ENCODE measurements around the gene MS4A18. TPM values are rescaled to one million over a fixed set of nuclear protein-coding genes. Genes with fewer than 3 reads are reported as not detected.

The MS4A18 gene
- total RNA-seq, 1 experiment from 2014 or later: not detected

GRCh38 chr11:60774726-60775125 is 50.2 kb downstream of the MS4A18 start:
- H2AFZ ChIP-seq (ENCODE audit: low read depth, low read length, poor library complexity, severe bottlenecking): no peak overlapping the region
- BruUV-seq (replicated peaks): no TSS peak
- CTCF ChIA-PET: interaction anchor here (0.8 to 2.7 kb wide), 10 partner anchors 8 to 561 kb away, joined by 3 to 31 read pairs (median 6); partner anchors contain the start of genes MS4A10 and MS4A15

More at GRCh38 chr11:60774726-60775125, 50.2 kb downstream of the MS4A18 start:
- no peaks in the 10 kb centered on the region for H4K20me1 ChIP-seq (ENCODE audit: insufficient read depth)
- H3K4me3 ChIP-seq (replicated peaks in 1 of 2; ENCODE audit: low read depth in 1 of 2, low read length in 2 of 2): no peak overlapping the region
- intact Hi-C loops (cut with micrococcal nuclease): loop anchor here (1.0 to 10.0 kb wide), 5 partner anchors 57 to 610 kb away; no protein-coding TSS in a partner anchor
- peaks cover 0 to 19% of the 10 kb centered on the region in 2 experiments; a peak in 3 of 4 replicates for H3K4me1 ChIP-seq (ENCODE audit: control insufficient read depth in 1 of 2, insufficient read depth in 2 of 2, low read length in 2 of 2)
- no peak overlapping the region for H3K9ac ChIP-seq (ENCODE audit: low read length)
- H3K9me3 ChIP-seq (ENCODE audit: control insufficient read depth in 1 of 2, insufficient read depth in 1 of 2, low read depth in 1 of 2, low read length in 2 of 2): no peaks in the 10 kb centered on the region
- ChIA-PET RAD21 (ENCODE audit: low non-redundant PET in 1 of 2, low total read pairs in 2 of 2, uncharacterized antibody in 2 of 2, unreplicated experiment in 2 of 2) (interaction anchor here (1.0 to 1.1 kb wide), 2 partner anchors 113 kb away, joined by 4 to 6 read pairs; no protein-coding TSS in a partner anchor), POLR2A (interaction anchor here (1.1 kb wide), 1 partner anchor 113 kb away, joined by 3 read pairs; no protein-coding TSS in a partner anchor)
- no peaks in the 10 kb centered on the region for H3K9me2 ChIP-seq (ENCODE audit: insufficient read depth)
- H3K36me3 ChIP-seq (ENCODE audit: control insufficient read depth in 1 of 2, insufficient read depth in 2 of 2, low read length in 2 of 2): no peaks in the 10 kb centered on the region
- H3K27me3 ChIP-seq (ENCODE audit: insufficient read depth, low read length): no peaks in the 10 kb centered on the region
- no peak overlapping the region for H3K27ac ChIP-seq (ENCODE audit: low read depth, low read length)
- no peak for ATAC-seq
- TF ChIP-seq ELF1 (IDR thresholded peaks at IDR 0.05; ENCODE audit: borderline replicate concordance, low read depth) (no peak), EZH2phosphoT487 (IDR thresholded peaks at IDR 0.05; ENCODE audit: borderline replicate concordance) (no peak), SRF (IDR thresholded peaks at IDR 0.05; ENCODE audit: low read depth) (no peak), EZH2 (IDR thresholded peaks at IDR 0.05) (no peak), CEBPB (IDR thresholded peaks at IDR 0.05; ENCODE audit: low read depth) (no peak), TCF7L2 (IDR thresholded peaks at IDR 0.05; ENCODE audit: borderline replicate concordance, extremely low read depth, insufficient read depth, insufficient read length) (no peak), POLR2AphosphoS5 (IDR thresholded peaks at IDR 0.05; ENCODE audit: low read depth, low read length) (no peak)
- TF ChIP-seq, protein P1, sequence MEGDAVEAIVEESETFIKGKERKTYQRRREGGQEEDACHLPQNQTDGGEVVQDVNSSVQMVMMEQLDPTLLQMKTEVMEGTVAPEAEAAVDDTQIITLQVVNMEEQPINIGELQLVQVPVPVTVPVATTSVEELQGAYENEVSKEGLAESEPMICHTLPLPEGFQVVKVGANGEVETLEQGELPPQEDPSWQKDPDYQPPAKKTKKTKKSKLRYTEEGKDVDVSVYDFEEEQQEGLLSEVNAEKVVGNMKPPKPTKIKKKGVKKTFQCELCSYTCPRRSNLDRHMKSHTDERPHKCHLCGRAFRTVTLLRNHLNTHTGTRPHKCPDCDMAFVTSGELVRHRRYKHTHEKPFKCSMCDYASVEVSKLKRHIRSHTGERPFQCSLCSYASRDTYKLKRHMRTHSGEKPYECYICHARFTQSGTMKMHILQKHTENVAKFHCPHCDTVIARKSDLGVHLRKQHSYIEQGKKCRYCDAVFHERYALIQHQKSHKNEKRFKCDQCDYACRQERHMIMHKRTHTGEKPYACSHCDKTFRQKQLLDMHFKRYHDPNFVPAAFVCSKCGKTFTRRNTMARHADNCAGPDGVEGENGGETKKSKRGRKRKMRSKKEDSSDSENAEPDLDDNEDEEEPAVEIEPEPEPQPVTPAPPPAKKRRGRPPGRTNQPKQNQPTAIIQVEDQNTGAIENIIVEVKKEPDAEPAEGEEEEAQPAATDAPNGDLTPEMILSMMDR (IDR thresholded peaks at IDR 0.05 in 2 of 3, conservative IDR thresholded peaks at IDR 0.05 in 1 of 3; ENCODE audit: borderline replicate concordance in 1 of 3, insufficient read depth in 1 of 3, low read depth in 2 of 3, low read length in 2 of 3): no peak
- TF ChIP-seq, protein P2, sequence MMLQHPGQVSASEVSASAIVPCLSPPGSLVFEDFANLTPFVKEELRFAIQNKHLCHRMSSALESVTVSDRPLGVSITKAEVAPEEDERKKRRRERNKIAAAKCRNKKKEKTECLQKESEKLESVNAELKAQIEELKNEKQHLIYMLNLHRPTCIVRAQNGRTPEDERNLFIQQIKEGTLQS (IDR thresholded peaks at IDR 0.05): no peak
- no peak overlapping the region for H3K4me2 ChIP-seq (ENCODE audit: low read length)
- no peak for DNase-seq (ENCODE audit: low read depth, low spot score)
- no peaks in the 10 kb centered on the region for H3K79me2 ChIP-seq (ENCODE audit: insufficient read depth, low read length)

Data from HCT116 (cell line).